GM18517 (cell line): ENCODE data around the gene NLRP8.
"Not testable (repeated sequence)": the region's sequence is repeated elsewhere in the genome, so short reads cannot be mapped to it uniquely, and the experiment has no call there.

Source experiments
- ATAC-seq: cut with Tn5 transposase; IDR thresholded peaks from one replicate; pipeline ENCODE4 v1.9.1; 2021; ENCODE audit warnings: mild to moderate bottlenecking, moderate library complexity; ENCODE audit not compliant: unreplicated experiment

Gene NLRP8

GRCh38 chr19:55947532-55947931 is at the start of gene NLRP8:
TSS of gene NLRP8 (plus strand) at chr19:55947832.
- no peak for ATAC-seq

- no peak for ATAC-seq
Observed at GRCh38 chr19:55898911-55899310, 48.7 kb upstream of the NLRP8 start.

- ATAC-seq = no peak
Observed at GRCh38 chr19:55901369-55902079, 46.1 kb upstream of the NLRP8 start.

GRCh38 chr19:55902080-55902751 is 45.4 kb upstream of the NLRP8 start:
- ATAC-seq = no peak

GRCh38 chr19:55907286-55907685 is 40.3 kb upstream of the NLRP8 start:
- no peak for ATAC-seq

GRCh38 chr19:55907746-55908145 is 39.9 kb upstream of the NLRP8 start:
- no peak for ATAC-seq

- ATAC-seq = no peak
Observed at GRCh38 chr19:55909801-55910200, 37.8 kb upstream of the NLRP8 start.

- no peak for ATAC-seq
Observed at GRCh38 chr19:55912916-55913315, 34.7 kb upstream of the NLRP8 start.

GRCh38 chr19:55913643-55914268 is 33.9 kb upstream of the NLRP8 start:
- ATAC-seq = no peak

- ATAC-seq = no peak
Observed at GRCh38 chr19:55923556-55923955, 24.1 kb upstream of the NLRP8 start.

GRCh38 chr19:55927991-55928390 is 19.6 kb upstream of the NLRP8 start:
- ATAC-seq = no peak

- ATAC-seq = not testable (repeated sequence)
Observed at GRCh38 chr19:55929258-55929657, 18.4 kb upstream of the NLRP8 start.

GRCh38 chr19:55930996-55931515 is 16.6 kb upstream of the NLRP8 start:
- ATAC-seq = no peak

- no peak for ATAC-seq
Observed at GRCh38 chr19:55931936-55932386, 15.7 kb upstream of the NLRP8 start, which contains the start of gene NLRP13. TSS of gene NLRP13 (minus strand) at chr19:55932336. CDS start at chr19:55932311, 25 bp downstream.

- ATAC-seq = no peak
Observed at GRCh38 chr19:55935206-55935605, 12.4 kb upstream of the NLRP8 start.

- ATAC-seq = no peak
Observed at GRCh38 chr19:55939206-55939605, 8.4 kb upstream of the NLRP8 start.

GRCh38 chr19:55940306-55940705 is 7.3 kb upstream of the NLRP8 start:
- no peak for ATAC-seq

- ATAC-seq = not testable (repeated sequence)
Observed at GRCh38 chr19:55950566-55950965, 2.9 kb downstream of the NLRP8 start.

- ATAC-seq = no peak
Observed at GRCh38 chr19:55956431-55956830, 8.8 kb downstream of the NLRP8 start.

- ATAC-seq = no peak
Observed at GRCh38 chr19:55958356-55958755, 10.7 kb downstream of the NLRP8 start.

GRCh38 chr19:55959996-55960675 is 12.5 kb downstream of the NLRP8 start:
- ATAC-seq = no peak
